H9 (cell line): ENCODE data around the gene GAP43. TPM values are rescaled to one million over a fixed set of nuclear protein-coding genes. Genes with fewer than 3 reads are reported as not detected.

Experiments
- DNase-seq: peaks from one replicate; pipeline ENCODE4 v3.0.0-alpha.2; 2017
- H2AFZ ChIP-seq: one replicate; pipeline ENCODE4 v1.6.1; 2013; ENCODE audit warnings: mild to moderate bottlenecking, low read length, control low read depth, moderate library complexity
- H2AK5ac ChIP-seq: 2 replicates; pipeline ENCODE4 v1.6.1; 2013; ENCODE audit warnings: low read length, control low read depth, mixed read lengths; ENCODE audit not compliant: insufficient read length
- H2BK120ac ChIP-seq: one replicate; pipeline ENCODE4 v1.6.1; 2013; ENCODE audit warnings: low read depth, mild to moderate bottlenecking, low read length, control low read depth, inconsistent platforms; ENCODE audit not compliant: poor library complexity, severe bottlenecking
- H2BK12ac ChIP-seq: 2 replicates; pipeline ENCODE4 v1.6.1; 2013; ENCODE audit warnings: low read length, control low read depth, mixed read lengths, low read depth; ENCODE audit not compliant: insufficient read length
- H2BK15ac ChIP-seq: 2 replicates; pipeline ENCODE4 v1.6.1; 2013; ENCODE audit warnings: low read depth, low read length, control low read depth
- H2BK20ac ChIP-seq: one replicate; pipeline ENCODE4 v1.6.1; 2013; ENCODE audit warnings: low read depth, mild to moderate bottlenecking, low read length, control low read depth, inconsistent platforms; ENCODE audit not compliant: poor library complexity, severe bottlenecking
- H2BK5ac ChIP-seq: 2 replicates; pipeline ENCODE4 v1.6.1; 2013; ENCODE audit warnings: low read length, control low read depth, mixed read lengths; ENCODE audit not compliant: insufficient read length
- H3K14ac ChIP-seq: 2 replicates; pipeline ENCODE4 v1.6.1; 2013; ENCODE audit warnings: low read length, control low read depth; ENCODE audit not compliant: insufficient read depth
- H3K18ac ChIP-seq: 2 replicates; pipeline ENCODE4 v1.6.1; 2013; ENCODE audit warnings: low read depth, mild to moderate bottlenecking, mixed read lengths, low read length, control low read depth; ENCODE audit not compliant: insufficient read length
- H3K23ac ChIP-seq: 2 replicates; pipeline ENCODE4 v1.6.1; 2013; ENCODE audit warnings: low read length, control low read depth, mixed read lengths, low read depth; ENCODE audit not compliant: insufficient read length
- H3K23me2 ChIP-seq: 2 replicates; pipeline ENCODE4 v1.6.1; 2013; ENCODE audit warnings: low read depth, mild to moderate bottlenecking, mixed read lengths, low read length, control low read depth; ENCODE audit not compliant: insufficient read length, poor library complexity, severe bottlenecking
- H3K27ac ChIP-seq: 2 replicates; pipeline ENCODE4 v1.5.1; 2013; ENCODE audit warnings: low read length, control low read depth, mixed read lengths, low read depth; ENCODE audit not compliant: insufficient read length
- H3K27me3 ChIP-seq: 2 replicates; pipeline ENCODE4 v1.6.1; 2013; ENCODE audit warnings: low read length, control low read depth, inconsistent platforms; ENCODE audit not compliant: insufficient read depth
- H3K4ac ChIP-seq: 2 replicates; pipeline ENCODE4 v1.6.1; 2013; ENCODE audit warnings: low read depth, mild to moderate bottlenecking, control low read depth, inconsistent platforms, low read length, moderate library complexity
- H3K4me1 ChIP-seq: 2 replicates; pipeline ENCODE4 v1.6.1; 2013; ENCODE audit warnings: low read length, control low read depth, inconsistent platforms; ENCODE audit not compliant: insufficient read depth
- H3K4me2 ChIP-seq: 2 replicates; pipeline ENCODE4 v1.6.1; 2013; ENCODE audit warnings: low read length, control low read depth, mixed read lengths; ENCODE audit not compliant: insufficient read length, insufficient read depth
- H3K56ac ChIP-seq: 2 replicates; pipeline ENCODE4 v1.6.1; 2013; ENCODE audit warnings: low read depth, mild to moderate bottlenecking, mixed read lengths, low read length, control low read depth; ENCODE audit not compliant: insufficient read length
- H3K79me1 ChIP-seq: 2 replicates; pipeline ENCODE4 v1.6.1; 2013; ENCODE audit warnings: low read depth, mild to moderate bottlenecking, moderate library complexity, low read length, control low read depth, inconsistent platforms; ENCODE audit not compliant: insufficient read depth, poor library complexity, severe bottlenecking
- H3K79me2 ChIP-seq: 2 replicates; pipeline ENCODE4 v1.6.1; 2013; ENCODE audit warnings: low read length, control low read depth, inconsistent platforms; ENCODE audit not compliant: insufficient read depth
- H3K9ac ChIP-seq: 2 replicates; pipeline ENCODE4 v1.6.1; 2013; ENCODE audit warnings: low read length, control low read depth, mixed read lengths; ENCODE audit not compliant: insufficient read length; ENCODE audit errors: extremely low read depth
- H3K9me3 ChIP-seq: one replicate; pipeline ENCODE4 v1.6.1; 2013; ENCODE audit warnings: low read depth, low read length, inconsistent platforms; ENCODE audit not compliant: control insufficient read depth
- H3T11ph ChIP-seq: one replicate; pipeline ENCODE4 v1.6.1; 2013; ENCODE audit warnings: mild to moderate bottlenecking, low read length, control low read depth, inconsistent platforms
- H4K20me1 ChIP-seq: one replicate; pipeline ENCODE4 v1.6.1; 2013; ENCODE audit not compliant: control insufficient read depth, insufficient read length, insufficient read depth
- H4K5ac ChIP-seq: 2 replicates; pipeline ENCODE4 v1.6.1; 2013; ENCODE audit warnings: low read depth, mild to moderate bottlenecking, mixed read lengths, low read length, control low read depth; ENCODE audit not compliant: insufficient read length
- H4K8ac ChIP-seq: replicated peaks from 2 replicates; pipeline ENCODE4 v1.6.1; 2013; ENCODE audit warnings: low read length, control low read depth, mixed read lengths, low read depth; ENCODE audit not compliant: insufficient read length
- H4K91ac ChIP-seq: 2 replicates; pipeline ENCODE4 v1.6.1; 2013; ENCODE audit warnings: low read depth, mild to moderate bottlenecking, moderate library complexity, mixed read lengths, low read length, control low read depth; ENCODE audit not compliant: insufficient read length
- H3K27ac Mint-ChIP-seq, 3 experiments: 2 replicates in 2 of 3; 3 replicates in 1 of 3; pipeline ENCODE4 v1.8.0; 2020 to 2021; ENCODE audit warnings: mixed read lengths in 3 of 3, mild to moderate bottlenecking in 1 of 3, moderate library complexity in 1 of 3
- H3K27me3 Mint-ChIP-seq: 2 replicates; pipeline ENCODE4 v1.8.0; 2021; ENCODE audit warnings: low read depth, mild to moderate bottlenecking, moderate library complexity, mixed read lengths
- H3K36me3 Mint-ChIP-seq, 3 experiments: 2 replicates in 2 of 3; 3 replicates in 1 of 3; pipeline ENCODE4 v1.8.0; 2020 to 2021; ENCODE audit warnings: low read depth in 3 of 3, mixed read lengths in 3 of 3; ENCODE audit not compliant: insufficient read depth in 1 of 3
- H3K4me1 Mint-ChIP-seq, 2 experiments: 2 replicates each; pipeline ENCODE4 v1.8.0; 2020; ENCODE audit warnings: mixed read lengths in 2 of 2
- H3K4me3 Mint-ChIP-seq, 2 experiments: 2 replicates in 1 of 2; 3 replicates in 1 of 2; pipeline ENCODE4 v1.8.0; 2020 to 2021; ENCODE audit warnings: mild to moderate bottlenecking in 2 of 2, mixed read lengths in 2 of 2, moderate library complexity in 1 of 2
- H3K9me3 Mint-ChIP-seq, 2 experiments: 2 replicates in 1 of 2; 3 replicates in 1 of 2; pipeline ENCODE4 v1.8.0; 2020; ENCODE audit warnings: mild to moderate bottlenecking in 2 of 2, mixed read lengths in 2 of 2, moderate library complexity in 1 of 2
- CTCF ChIP-seq: fragments of 200-600 bp; sonication (generic); conservative IDR thresholded peaks from 3 replicates; pipeline ENCODE4 v1.8.0; 2021; ENCODE audit warnings: antibody characterized with exemption, mild to moderate bottlenecking
- WGBS: extraction: QIAGEN DNeasy Blood & Tissue Kit; methylation state at CpG from one replicate; pipeline ENCODE4 v1.1.7; 2013; ENCODE audit warnings: missing lambda C conversion rate, low lambda C conversion rate, mixed read lengths; ENCODE audit not compliant: insufficient read length; ENCODE audit errors: extremely low coverage; 5-methylcytosine and 5-hydroxymethylcytosine counted together
- total RNA-seq: library from RNA; stranded (reverse); gene quantifications from 2 replicates; pipeline ENCODE4 v1.2.1, GENCODE V29; 2021

Gene GAP43
- total RNA-seq, 1 experiment from 2014 or later, result 12.8 TPM

GRCh38 chr3:115628075-115628412 is 4.7 kb downstream of the GAP43 start:
- no peaks in the 10 kb centered on the region; a peak in 1 of 5 replicates for H3K9me3 Mint-ChIP-seq
- no peaks in the 10 kb centered on the region for H4K20me1 ChIP-seq
- peaks cover 10% of the 10 kb centered on the region for H3K23me2 ChIP-seq
- no peak overlapping the region for H3K27ac ChIP-seq
- no peak overlapping the region for H2BK20ac ChIP-seq
- no peaks in the 10 kb centered on the region for H3K79me1 ChIP-seq
- H3K9ac ChIP-seq, result no peak overlapping the region
- H3K4me1 ChIP-seq, result peaks cover 11% of the 10 kb centered on the region; the same call in 1 of the 2 replicates
- DNase-seq, result no peak
- H3K56ac ChIP-seq, result no peak overlapping the region
- H3K14ac ChIP-seq, result no peak overlapping the region
- H3K27me3 Mint-ChIP-seq, result peaks cover 15% of the 10 kb centered on the region
- no peak overlapping the region for H3K18ac ChIP-seq
- no peak overlapping the region for H4K5ac ChIP-seq
- no peak overlapping the region for H2BK5ac ChIP-seq
- no peaks in the 10 kb centered on the region; the same call in 1 of the 2 replicates for H3K79me2 ChIP-seq
- no peak for TF ChIP-seq CTCF
- no peaks in the 10 kb centered on the region for H3K9me3 ChIP-seq
- H3T11ph ChIP-seq, result no peak overlapping the region
- no peaks in the 10 kb centered on the region for H3K36me3 Mint-ChIP-seq
- no peak overlapping the region for H3K27ac Mint-ChIP-seq
- no peak overlapping the region for H3K4me2 ChIP-seq
- H4K8ac ChIP-seq, result no peak overlapping the region
- H2BK15ac ChIP-seq, result no peak overlapping the region
- no peak overlapping the region for H2BK12ac ChIP-seq
- H3K23ac ChIP-seq, result no peak overlapping the region
- no peak overlapping the region for H4K91ac ChIP-seq
- H2AK5ac ChIP-seq, result no peak overlapping the region
- no peaks in the 10 kb centered on the region for H3K27me3 ChIP-seq
- no peak overlapping the region for H3K4ac ChIP-seq
- no CpG with 5 or more reads among the region's 1 CpG for WGBS
- H2BK120ac ChIP-seq, result no peak overlapping the region
- H3K4me3 Mint-ChIP-seq, result no peak overlapping the region
- no peak overlapping the region for H2AFZ ChIP-seq
- H3K4me1 Mint-ChIP-seq, result peaks cover 37 to 42% of the 10 kb centered on the region in 2 experiments
